Measurements from ENCODE around the gene COL19A1.

COL19A1 gene

DNA sequence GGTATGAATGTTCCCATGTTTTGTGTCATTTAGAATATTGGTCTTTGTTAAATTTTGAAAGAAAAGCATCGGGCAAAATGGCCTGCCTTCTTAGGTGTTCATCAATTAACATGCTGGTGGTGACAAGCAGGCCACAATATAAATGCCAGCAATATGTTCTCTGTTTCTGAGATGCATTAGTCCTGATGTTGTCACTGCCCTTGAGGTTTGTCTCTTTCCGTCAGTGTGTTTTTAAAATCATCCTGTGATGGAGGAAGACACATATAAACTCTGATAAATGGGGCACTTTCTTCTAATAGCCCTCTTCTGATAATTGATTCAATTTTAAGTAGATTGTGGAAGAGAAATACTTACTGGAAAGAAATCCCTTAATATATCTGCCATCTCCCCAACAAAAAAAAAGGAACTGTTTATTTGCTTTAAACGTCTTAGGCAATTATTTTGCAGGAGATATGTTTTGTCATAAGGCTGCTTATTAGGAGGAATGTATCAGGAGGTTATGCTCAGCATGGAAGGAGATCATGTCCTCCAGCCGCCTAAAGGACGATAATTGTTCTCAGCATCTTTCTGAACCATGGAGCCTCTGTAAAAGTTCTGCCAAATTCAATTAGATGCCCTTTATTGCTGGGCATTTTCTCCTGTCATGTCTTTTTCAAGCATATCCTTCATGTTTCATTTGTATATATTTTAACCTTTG is 302.5 kb downstream of the COL19A1 start:
- DNase-seq (ENCODE audit: low read depth in 2 of 2), result no peak

DNA sequence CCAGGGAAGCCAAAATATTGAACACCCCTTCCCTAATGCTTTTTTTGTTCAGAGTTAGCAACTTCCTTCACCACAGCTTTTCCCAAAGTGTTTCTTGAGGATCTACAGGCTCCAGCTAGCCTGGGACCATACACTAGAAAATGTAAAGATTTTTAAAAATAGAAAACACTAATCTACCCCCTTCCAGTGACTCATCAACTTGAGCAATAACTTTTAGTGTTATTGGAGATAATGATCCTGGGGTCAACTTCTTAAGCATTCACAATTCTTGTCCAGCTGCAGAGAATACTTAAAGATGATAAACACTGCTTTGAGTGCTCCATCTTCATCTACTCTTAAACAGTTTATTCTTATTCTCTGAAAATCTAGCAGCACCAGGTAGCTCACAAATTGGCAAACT is 304.9 kb downstream of the COL19A1 start:
- DNase-seq (ENCODE audit: low read depth in 2 of 2), result no peak

DNA sequence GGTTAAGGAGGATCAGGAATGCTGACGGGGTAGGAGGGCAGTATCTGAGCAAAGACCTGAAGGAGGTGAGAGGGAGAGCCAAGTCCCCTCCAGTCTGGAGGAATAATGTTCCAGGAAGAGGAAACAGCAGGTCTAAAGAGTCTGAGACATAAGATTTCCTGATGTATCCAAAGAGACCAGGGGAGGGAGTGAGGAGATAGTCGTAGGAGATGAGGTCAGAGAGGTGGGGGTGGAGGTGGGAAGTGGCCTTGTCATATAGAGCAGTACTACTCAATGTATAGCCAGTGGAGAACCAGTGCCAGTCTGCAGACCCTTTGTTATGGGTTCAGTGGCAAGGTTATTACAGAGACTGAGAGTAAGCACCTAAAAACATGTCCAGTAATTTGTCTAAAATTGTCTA is 305.9 kb downstream of the COL19A1 start:
- no peak for DNase-seq (ENCODE audit: low read depth in 2 of 2)

DNA sequence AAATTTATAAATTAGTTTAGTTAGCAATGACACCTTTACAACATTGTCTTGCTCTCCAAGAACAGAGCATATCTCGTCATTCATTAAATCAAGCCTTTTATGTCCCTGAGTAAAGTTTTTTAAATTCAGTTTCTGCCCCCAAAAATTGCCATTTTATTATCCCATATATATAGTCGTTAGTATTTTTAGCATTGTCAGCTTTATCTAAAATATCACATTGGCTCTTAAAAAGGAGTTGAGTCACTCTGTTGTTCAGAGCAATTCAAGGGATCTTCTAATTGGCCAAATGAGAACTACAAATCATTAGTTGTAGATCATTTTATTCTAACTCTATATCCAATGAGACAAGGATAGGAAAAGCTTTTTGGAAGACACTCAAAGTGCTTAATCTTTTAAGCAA is 309.4 kb downstream of the COL19A1 start:
- no peak for DNase-seq (ENCODE audit: low read depth in 2 of 2)

DNA sequence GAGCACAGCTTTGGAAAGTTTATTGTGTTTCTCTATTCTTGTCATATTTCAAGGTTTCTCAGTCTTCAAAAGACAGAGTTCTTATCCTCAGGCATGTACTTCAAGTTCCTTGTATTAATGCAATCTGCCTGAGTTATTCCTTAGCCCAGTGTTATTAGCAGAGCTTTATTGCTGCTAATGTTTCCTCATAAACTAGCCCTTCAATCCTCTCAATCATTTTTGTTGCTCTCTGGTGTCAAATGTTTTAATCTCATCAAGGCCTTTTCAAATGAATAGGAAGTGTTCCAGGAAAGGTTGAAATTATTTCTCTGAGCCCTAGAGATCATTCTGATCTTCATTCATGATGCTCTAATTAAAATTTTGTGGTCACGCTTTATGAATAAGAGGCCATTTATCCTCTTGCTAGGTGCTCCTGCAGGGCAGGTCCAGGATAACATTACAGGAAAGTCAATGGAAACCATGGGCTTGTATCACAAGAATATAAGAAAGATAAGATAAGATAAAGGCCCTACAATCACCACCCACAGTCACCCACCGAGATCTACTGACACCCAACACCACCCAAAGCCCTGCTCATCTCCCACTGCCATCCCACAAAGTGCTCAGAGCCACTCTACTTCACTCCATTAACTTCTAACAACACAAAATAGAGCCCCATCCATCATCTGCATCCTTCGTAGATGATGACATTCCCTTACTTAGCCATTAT is 310.6 kb downstream of the COL19A1 start:
- no peak for DNase-seq (ENCODE audit: low read depth in 2 of 2)

DNA sequence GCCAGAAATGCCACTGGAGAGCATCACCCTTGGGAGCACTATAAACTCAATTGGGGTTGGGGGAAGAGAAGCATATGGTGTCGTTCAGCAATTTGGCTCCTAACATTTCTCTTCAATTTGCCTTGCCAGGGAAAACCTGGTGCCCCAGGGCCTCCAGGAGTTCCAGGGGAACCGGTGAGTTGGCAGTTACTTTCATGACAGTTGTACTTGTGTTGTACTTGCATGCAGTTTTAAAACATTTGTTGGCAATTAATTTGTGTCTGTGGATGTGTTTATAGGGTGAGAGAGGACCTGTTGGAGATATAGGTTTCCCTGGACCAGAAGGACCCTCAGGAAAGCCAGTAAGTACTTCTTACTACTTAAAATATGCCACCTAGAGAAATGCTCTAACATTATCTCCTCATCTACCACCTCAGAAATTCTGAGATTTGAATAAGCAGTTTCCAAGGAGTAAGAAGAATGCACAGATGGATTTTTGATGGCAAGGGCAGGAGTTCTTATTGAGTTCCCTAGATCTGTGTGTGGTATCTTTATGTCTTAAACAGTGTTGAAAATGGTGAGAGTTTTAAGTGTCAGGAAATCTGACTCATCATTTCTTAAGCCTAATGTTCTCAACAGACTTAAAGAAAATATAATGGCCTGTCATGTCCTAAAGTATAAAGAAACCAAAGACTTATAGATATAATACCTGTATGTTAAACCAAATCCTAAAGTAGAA is 314.0 kb downstream of the COL19A1 start:
- no peak for DNase-seq (ENCODE audit: low read depth in 2 of 2)

DNA sequence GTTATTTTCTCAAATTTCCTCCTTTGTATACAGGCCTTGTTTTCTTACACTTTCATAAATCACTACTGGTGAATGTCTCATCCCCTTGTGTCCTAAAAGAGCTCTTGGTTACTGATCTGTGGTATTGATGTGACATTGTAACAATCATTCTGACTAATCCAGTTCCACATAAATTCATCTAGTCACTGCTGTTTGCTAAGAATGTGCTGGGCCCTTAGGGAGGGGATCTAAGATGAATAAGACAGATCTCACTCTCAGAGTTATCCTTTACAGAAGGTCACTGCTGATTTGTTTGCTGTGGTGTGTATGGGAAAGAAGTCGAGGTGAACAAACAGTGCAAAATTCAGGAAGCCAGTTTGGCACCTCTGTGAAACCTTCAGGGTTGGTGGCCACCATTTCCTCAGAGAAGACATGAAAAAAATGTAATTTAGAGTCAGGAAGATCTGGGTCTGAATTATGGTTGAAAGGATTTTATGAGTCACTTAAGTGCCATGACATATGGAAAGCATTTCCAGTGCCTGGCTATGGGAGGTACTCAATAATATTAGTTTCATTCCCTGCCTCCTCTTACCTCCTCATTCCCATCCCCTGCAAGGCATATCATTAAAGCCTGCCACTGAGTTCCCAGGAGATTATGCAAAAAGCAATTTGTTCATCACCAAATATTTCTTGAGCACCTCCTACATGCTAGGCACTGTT is 314.7 kb downstream of the COL19A1 start:
- DNase-seq (ENCODE audit: low read depth in 2 of 2), result no peak

DNA sequence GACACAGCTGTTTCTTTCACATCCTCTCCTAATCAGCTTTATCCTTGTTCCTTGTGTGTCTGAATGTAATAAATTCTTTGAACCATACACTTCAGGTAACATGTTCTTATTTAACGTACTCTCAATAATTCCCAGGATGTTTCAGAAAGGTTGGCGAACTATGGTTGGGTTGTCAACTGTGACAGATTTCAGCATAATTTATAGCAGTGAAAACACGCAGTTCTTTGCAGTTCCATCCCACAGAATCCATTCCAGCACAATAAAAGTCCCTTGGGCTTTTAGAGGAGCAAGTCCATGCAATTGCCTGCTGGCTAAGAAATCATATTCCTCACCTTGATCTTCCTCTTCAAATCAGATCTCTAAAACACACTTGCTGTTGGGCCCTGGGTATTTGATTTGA is 317.2 kb downstream of the COL19A1 start:
- DNase-seq (ENCODE audit: low read depth in 2 of 2), result no peak

DNA sequence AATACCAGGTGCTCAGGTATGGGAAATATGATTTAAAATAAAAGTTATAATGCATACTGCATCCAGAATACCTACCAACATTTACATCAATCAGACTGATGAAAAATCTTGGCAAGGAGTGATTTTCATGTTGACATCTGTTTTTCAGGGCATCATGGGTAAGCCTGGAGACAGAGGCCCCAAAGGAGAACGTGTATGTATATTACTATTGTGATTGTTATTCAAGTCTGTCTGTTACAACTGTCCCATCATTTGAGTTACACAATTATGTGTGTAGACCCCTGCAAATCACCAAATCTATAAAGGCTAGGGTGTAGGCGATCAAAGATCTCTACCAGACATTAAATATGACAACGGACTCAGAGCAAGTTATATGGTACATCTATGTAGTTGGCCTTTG is 318.4 kb downstream of the COL19A1 start:
- no peak for DNase-seq (ENCODE audit: low read depth in 2 of 2)

DNA sequence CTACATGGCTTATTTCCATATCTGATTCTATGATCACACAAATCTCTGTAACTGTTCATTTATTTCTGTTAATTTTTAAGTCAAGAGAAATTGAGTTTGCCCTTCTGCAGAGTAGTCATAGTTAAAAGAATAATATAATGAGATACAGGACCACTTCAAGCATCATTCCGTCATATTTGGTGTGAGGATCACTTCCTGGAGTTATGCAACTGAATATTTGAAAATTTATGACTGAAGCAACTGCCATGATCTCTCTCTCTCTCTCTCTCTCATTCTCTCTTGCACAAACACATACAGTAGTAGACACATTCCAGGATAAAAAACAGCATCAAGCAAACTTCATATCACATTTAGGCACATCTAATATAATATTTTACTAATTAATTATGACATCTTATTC is 320.1 kb downstream of the COL19A1 start:
- no peak for DNase-seq (ENCODE audit: low read depth in 2 of 2)

DNA sequence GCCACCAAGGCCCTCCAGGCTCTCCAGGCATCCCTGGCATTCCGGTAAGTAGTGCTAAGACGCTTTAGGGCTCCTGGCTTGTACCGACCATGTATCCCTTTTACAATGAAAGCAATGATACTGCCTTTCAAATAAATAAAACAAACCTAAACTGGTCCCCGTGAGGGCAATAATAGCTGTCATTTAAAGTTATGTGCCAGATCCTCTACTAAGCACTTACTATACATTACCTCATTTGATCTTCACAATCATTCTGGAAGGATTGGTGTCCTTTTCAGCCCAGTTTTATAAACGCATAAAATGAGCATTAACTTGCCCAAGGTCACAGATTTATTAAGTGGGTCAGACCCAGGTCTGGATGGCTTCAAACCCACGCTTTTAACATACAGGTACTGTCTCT is 321.8 kb downstream of the COL19A1 start:
- DNase-seq (ENCODE audit: low read depth in 2 of 2), result no peak

DNA sequence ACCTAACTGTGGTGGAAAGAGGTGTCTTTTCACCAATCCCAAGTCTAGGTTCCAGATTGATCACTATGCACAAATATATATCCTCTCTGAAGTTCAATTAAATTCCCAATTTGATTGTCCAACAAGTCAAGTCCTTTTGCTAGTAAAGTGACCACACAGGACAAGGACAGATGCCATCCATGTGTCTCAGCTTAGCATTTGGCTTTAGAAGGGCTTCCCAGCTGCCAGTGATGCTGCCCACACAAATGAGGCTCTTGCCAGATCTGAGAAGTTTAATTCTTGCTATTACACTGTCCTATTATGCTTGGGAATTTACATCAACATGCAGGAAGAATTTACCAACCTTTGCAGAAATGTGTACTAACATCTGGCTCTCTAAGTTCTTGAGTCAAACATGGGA is 328.1 kb downstream of the COL19A1 start:
- no peak for DNase-seq (ENCODE audit: low read depth in 2 of 2)

DNA sequence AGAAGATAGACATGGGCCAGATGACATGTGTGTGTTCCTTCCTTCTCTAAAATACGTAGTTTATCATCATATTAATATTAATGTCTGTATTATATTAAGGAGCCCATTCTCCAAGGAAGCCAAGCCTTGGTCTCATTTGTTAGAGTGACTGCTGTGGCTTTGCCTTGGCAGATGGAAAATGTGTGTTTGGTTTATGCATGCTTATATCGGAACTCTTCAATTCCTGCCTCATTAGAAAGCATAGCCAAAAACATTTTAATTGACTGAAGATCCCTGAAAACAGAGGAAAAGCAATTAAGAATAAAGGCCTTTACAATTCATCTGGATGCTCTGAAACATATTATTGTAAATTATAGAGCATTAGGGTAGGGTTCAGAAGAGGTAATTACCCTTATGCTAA is 330.2 kb downstream of the COL19A1 start:
- no peak for DNase-seq (ENCODE audit: low read depth in 2 of 2)

DNA sequence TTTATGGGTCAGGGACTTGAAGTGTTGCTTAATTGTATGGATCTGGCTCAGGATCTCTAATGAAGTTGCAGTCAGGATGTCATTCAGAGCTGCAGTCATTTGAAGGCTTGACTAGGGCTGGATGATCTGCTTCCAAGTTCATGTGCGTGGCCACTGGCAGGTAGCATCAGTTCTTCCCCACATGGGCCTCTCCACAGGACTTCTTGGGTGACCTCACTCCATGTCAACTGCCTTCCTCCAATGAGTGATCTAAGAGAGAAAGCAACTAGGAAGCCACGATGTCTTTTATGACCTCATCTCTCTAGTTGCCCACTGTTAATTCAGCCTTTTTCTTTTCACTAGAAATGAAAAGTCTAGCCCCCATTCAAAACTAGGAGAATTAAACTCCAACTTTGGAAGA is 332.4 kb downstream of the COL19A1 start:
- DNase-seq (ENCODE audit: low read depth in 2 of 2), result no peak

DNA sequence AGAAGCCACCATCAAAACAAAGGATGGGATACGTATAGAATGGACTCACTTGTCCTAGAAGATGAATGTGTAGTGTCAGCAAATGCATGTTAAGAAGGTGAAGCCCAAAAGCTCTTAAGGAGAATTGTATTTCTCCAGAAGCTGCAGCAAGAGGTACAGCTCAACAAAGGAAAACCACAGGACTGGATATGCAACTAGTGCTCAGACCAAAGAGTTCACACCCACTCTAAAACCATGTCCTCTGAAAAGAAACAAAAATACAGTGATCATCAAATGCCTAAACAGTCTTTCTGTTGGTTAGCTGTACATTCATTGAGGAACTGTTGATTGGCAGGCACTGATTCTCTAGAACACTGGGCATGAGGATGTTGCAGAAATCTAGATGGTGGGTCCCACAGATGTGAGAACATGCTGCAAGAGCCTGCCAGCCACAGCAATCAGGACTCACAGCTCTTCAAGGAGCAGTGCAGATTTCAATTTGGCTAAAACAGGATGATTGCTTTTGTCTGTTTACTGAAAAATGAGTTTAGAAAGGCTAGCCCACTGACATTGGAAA is 342.0 kb downstream of the COL19A1 start:
- DNase-seq (ENCODE audit: low read depth in 2 of 2), result no peak

DNA sequence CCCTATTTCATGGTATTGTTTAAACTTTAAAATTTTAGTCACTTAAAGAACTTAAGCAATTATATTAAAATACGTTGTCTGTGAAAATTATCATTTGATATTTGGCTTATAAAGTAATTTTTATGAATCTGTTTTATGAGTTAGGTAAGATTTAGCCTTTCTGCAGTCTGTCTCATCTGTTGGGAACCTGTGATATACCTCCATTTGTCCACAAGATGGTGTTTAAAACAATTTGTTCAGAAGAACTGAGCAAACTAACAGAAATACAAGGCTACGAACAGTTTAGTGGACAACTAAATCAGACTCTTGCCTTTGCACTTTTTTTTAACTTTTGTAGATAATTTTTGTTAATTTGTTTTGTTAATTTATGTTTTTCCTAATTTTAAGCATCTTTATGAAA is 344.1 kb downstream of the COL19A1 start:
- DNase-seq (ENCODE audit: low read depth in 2 of 2), result no peak

DNA sequence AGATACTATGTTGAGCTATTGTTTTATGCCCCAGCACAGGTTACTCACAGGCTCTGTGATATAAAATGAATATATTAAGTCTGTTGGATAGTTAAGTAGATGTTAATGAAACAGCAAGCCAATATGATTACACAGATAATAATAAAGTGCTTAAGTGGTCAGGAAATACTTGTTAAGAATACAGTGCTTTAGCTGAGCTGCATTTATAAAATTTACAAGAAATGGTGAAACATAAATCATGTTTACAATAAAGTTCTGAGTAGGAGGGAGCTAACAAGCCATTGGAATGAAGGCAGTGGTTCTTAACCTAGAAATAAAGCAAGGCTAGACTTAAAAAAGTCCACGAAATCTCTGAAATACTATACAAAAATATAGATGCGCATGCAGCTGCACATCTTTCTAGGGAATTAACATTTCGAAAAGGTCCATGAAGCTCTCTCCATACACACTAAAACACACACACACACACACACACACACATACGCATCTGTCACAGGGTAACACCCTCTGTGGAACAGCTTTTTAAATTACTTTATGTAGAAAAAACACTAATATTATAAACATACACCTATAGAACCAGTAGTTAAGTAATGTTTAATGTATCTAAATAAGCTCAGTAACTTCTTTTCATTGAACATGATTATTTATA is 349.2 kb downstream of the COL19A1 start:
- DNase-seq (ENCODE audit: low read depth in 2 of 2), result no peak

DNA sequence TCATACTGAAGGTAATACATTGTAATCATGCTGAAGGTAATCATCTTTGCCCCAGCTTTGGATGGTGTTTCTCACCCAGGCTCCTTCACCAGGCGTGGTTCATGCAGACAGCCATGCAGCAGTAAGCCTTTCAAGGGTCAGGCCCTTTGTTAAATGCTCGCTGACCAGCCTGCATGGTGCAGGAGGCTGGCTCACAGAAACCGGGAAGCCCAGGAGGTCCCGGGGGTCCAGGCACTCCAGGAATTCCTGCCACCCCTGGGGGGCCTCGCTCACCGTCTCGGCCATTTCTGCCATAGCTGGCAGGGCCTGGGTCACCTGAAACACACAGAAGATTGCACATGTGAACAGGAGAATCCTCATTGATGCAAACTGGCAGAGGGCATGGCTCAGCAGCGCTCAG is 350.4 kb downstream of the COL19A1 start:
- no peak for DNase-seq (ENCODE audit: low read depth in 2 of 2)

DNA sequence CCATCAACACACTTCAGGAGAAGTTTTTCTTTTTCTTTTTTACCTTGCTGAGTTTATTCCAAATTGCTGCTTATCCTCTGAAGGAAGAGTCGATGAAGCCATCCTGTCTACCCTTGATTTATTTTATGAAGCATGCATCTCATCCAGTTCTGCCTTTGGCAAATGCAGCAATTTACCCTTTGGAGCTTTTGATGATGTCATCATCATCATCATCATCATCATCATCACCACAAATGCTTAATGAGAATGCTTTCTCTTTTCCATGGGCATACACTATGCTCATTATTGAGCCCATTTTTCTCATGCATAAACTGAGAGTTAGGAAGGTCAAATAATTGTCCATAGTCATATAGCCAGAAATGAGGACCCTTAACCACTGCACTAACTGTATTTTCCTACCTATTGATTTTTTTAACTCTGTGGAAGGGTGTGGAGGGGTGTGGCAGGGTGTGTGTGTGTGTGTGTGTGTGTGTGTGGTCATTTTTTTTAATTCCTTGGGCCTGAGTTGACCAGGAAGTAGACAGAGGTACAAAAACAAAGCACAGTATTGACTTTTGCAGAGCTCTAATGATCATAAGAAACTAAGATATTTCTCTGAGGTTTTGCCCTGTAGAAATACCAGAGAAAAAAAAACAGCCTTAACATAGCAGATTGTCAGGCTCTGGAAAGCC is 353.7 kb downstream of the COL19A1 start:
- DNase-seq (ENCODE audit: low read depth in 2 of 2), result no peak

DNA sequence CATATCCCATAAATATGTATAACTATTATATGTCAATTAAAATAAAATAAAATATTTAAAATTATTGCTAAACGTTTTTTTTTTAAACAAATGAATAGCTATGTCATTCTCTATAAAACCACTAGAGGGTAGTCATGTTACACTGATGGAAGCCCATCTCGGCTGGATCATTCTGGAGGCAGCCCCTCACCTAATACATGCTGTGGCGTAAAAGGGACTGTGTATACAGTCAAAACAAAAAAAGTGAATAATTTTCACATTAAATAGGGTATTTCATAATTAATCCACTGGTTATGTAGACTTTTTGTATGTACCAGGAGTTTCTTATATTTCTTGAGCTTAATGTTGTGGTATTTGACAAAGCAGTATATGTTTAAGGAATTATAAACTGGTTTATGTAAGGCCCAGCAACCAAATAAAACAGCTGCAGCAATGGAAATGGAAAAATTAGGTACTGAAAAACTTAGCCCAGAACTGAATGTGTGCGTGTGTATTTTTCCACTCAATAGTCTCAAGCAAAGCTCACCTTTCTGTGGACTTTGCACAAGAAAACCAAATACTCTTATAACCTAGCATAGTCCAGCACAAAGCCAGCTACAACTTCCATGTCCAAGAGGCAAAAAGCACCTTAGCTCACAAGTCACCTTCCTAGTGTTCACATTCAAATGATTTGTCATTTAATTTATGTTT is 354.8 kb downstream of the COL19A1 start:
- no peak for DNase-seq (ENCODE audit: low read depth in 2 of 2)

Measured in stimulated activated CD4-positive, alpha-beta T cell treated with anti-CD3 and anti-CD28 coated beads, Interleukin-1b, Interleukin-23, amount 100 ng/mL, for 1 hour (primary cell).